Hepatocyte (in vitro differentiated cells): ENCODE data around the gene MAU2. TPM values are rescaled to one million over a fixed set of nuclear protein-coding genes. Genes with fewer than 3 reads are reported as not detected.
"Not testable (repeated sequence)": the region's sequence is repeated elsewhere in the genome, so short reads cannot be mapped to it uniquely, and the experiment has no call there.

Experiments used
- DNase-seq: peaks from one replicate; pipeline ENCODE4 v3.0.0-alpha.2; 2016; ENCODE audit warnings: low spot score
- H2AFZ ChIP-seq: fragments of 200-600 bp; sonication (generic); 2 replicates; pipeline ENCODE4 v1.6.0; 2016; ENCODE audit warnings: antibody characterized with exemption, mild to moderate bottlenecking
- H3K27ac ChIP-seq: fragments of 200-600 bp; sonication (generic); 2 replicates; pipeline ENCODE4 v1.5.1; 2016; ENCODE audit warnings: mild to moderate bottlenecking
- H3K27me3 ChIP-seq: fragments of 200-600 bp; sonication (generic); 2 replicates; pipeline ENCODE4 v1.6.1; 2016
- H3K36me3 ChIP-seq: fragments of 200-600 bp; sonication (generic); replicated peaks from 2 replicates; pipeline ENCODE4 v1.5.1; 2016; ENCODE audit warnings: low read depth; ENCODE audit not compliant: insufficient read depth
- H3K4me1 ChIP-seq: fragments of 200-600 bp; sonication (generic); 2 replicates; pipeline ENCODE4 v1.5.1; 2016; ENCODE audit warnings: mild to moderate bottlenecking, moderate library complexity; ENCODE audit not compliant: insufficient read depth
- H3K4me2 ChIP-seq: fragments of 200-600 bp; sonication (generic); 2 replicates; pipeline ENCODE4 v1.6.0; 2016
- H3K4me3 ChIP-seq: fragments of 200-600 bp; sonication (generic); 2 replicates; pipeline ENCODE4 v1.5.1; 2016; ENCODE audit warnings: mild to moderate bottlenecking
- H3K79me2 ChIP-seq: fragments of 200-600 bp; sonication (generic); 2 replicates; pipeline ENCODE4 v1.6.0; 2017; ENCODE audit warnings: mild to moderate bottlenecking
- H3K9me2 ChIP-seq: fragments of 200-600 bp; sonication (generic); replicated peaks from 2 replicates; pipeline ENCODE4 v1.6.0; 2017; ENCODE audit warnings: mild to moderate bottlenecking; ENCODE audit not compliant: insufficient read depth
- H3K9me3 ChIP-seq: fragments of 200-600 bp; sonication (generic); 2 replicates; pipeline ENCODE4 v1.5.1; 2016; ENCODE audit warnings: low read depth, mild to moderate bottlenecking
- H4K20me1 ChIP-seq: fragments of 200-600 bp; sonication (generic); 2 replicates; pipeline ENCODE4 v1.6.0; 2016; ENCODE audit warnings: mild to moderate bottlenecking; ENCODE audit not compliant: insufficient read depth, poor library complexity, severe bottlenecking
- EZH2 ChIP-seq: fragments of 200-600 bp; sonication (generic); IDR thresholded peaks from 2 replicates; pipeline ENCODE4 v1.6.1; 2016; ENCODE audit warnings: antibody characterized with exemption, mild to moderate bottlenecking, borderline replicate concordance
- EZH2phosphoT487 ChIP-seq: fragments of 200-600 bp; sonication (generic); IDR thresholded peaks from one replicate; pipeline ENCODE4 v1.6.1; 2018; ENCODE audit warnings: antibody characterized with exemption, mild to moderate bottlenecking, low read depth, moderate library complexity; ENCODE audit not compliant: unreplicated experiment, severe bottlenecking
- WGBS: methylation state at CpG from one replicate; pipeline ENCODE4 v1.1.6; 2016; ENCODE audit warnings: low lambda C conversion rate; ENCODE audit errors: missing lambda C conversion rate; 5-methylcytosine and 5-hydroxymethylcytosine counted together
- polyA plus RNA-seq: library from polyadenylated mRNA; unstranded; fragments of >200 nt; fragmentation: Nextera tagmentation; extraction: Ambion mirVana; gene quantifications from 2 replicates; pipeline ENCODE4 v1.2.1, GENCODE V29; 2016
- total RNA-seq: library from RNA; depleted of rRNA; stranded (reverse); fragments of >200 nt; gene quantifications from 2 replicates; pipeline ENCODE4 v1.2.3, GENCODE V29; 2014
- TF ChIP-seq, protein P1 (sequence below): fragments of 200-600 bp; sonication (generic); IDR thresholded peaks from 2 replicates; pipeline ENCODE4 v1.5.1; 2016; ENCODE audit warnings: antibody characterized with exemption, mild to moderate bottlenecking; ENCODE audit not compliant: poor library complexity

The MAU2 gene
- total and polyA plus RNA-seq, 2 experiments from 2014 or later: 25.3 to 31.8 TPM

DNA sequence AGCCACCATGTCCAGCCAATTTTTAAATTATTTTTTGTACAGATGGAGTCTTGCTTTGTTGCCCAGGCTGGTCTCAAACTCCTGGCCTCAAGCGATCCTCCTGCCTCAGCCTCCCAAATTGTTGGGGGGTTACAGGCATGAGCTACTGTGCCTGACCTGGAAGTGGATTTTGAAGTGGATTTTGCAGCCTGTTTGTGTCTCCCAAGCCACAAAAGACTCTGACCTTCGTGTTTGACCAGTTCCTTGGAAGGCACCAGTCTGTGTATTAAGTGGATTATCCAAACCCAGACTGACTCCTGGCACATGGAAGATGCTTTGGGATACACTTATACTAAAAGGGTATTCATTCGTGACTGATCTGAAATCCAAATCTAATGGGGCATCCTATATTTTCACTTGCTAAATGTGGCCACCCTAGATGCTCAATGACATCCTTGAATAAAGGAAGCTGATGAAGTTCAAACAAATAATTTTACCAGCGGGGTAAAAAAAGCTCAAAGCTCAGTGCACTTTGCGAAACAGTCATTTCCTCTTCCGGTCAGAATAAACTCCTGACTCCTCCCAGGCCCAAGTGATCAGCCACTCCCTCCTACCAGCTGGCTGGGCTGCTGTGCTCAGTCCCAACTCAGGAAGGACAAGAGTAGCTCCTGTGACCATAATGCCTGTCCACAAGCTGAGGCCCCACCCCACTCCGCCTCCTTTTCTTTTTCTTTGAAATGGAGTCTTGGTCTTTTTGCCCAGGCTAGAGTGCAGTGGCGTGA is 52.2 kb downstream of the MAU2 start:
- Histone ChIP-seq H3K4me2 (no peak overlapping the region), H2AFZ (no peak overlapping the region), H3K4me1 (no peaks in the 10 kb centered on the region), H3K9me2 (no peaks in the 10 kb centered on the region), H3K27me3 (no peaks in the 10 kb centered on the region), H3K9me3 (no peaks in the 10 kb centered on the region), H3K79me2 (no peaks in the 10 kb centered on the region), H4K20me1 (no peaks in the 10 kb centered on the region), H3K4me3 (no peak overlapping the region), H3K36me3 (no peaks in the 10 kb centered on the region), H3K27ac (no peak overlapping the region)
- WGBS: 76% methylated on average over 8 of the region's 8 CpGs
- DNase-seq: peak; percentile 47
- no peak for TF ChIP-seq EZH2phosphoT487

DNA sequence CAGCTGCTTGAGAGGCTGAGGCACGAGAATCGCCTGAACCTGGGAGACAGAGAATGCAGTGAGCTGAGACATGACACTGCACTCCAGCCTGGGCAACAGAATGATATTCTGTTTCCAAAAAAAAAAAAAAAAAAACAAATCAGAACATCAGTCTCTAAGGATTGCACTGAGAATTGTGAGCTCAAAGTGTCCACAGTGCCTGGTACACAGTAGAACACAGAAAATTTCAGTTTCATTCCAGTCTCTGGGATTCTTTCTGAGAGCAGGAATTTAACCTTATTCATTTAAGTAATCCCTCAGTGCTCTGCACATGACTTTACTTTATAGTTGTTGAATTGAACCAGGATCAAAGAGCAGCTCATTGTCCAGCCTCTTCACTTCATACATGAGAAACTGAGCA is 58.9 kb downstream of the MAU2 start:
- H4K20me1 ChIP-seq: no peaks in the 10 kb centered on the region
- H3K4me2 ChIP-seq: no peak overlapping the region
- no peaks in the 10 kb centered on the region for H3K27me3 ChIP-seq
- DNase-seq: no peak
- no peaks in the 10 kb centered on the region for H3K9me2 ChIP-seq
- H3K27ac ChIP-seq: peak overlapping the region; percentile 58
- 85% methylated on average over 2 of the region's 2 CpGs for WGBS
- TF ChIP-seq EZH2 (no peak), EZH2phosphoT487 (no peak)
- TF ChIP-seq, protein P1, sequence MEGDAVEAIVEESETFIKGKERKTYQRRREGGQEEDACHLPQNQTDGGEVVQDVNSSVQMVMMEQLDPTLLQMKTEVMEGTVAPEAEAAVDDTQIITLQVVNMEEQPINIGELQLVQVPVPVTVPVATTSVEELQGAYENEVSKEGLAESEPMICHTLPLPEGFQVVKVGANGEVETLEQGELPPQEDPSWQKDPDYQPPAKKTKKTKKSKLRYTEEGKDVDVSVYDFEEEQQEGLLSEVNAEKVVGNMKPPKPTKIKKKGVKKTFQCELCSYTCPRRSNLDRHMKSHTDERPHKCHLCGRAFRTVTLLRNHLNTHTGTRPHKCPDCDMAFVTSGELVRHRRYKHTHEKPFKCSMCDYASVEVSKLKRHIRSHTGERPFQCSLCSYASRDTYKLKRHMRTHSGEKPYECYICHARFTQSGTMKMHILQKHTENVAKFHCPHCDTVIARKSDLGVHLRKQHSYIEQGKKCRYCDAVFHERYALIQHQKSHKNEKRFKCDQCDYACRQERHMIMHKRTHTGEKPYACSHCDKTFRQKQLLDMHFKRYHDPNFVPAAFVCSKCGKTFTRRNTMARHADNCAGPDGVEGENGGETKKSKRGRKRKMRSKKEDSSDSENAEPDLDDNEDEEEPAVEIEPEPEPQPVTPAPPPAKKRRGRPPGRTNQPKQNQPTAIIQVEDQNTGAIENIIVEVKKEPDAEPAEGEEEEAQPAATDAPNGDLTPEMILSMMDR: no peak
- H3K36me3 ChIP-seq: no peaks in the 10 kb centered on the region
- no peaks in the 10 kb centered on the region for H3K9me3 ChIP-seq
- H3K4me1 ChIP-seq: peaks cover under 1% of the 10 kb centered on the region
- H2AFZ ChIP-seq: no peak overlapping the region
- no peak overlapping the region for H3K4me3 ChIP-seq
- no peaks in the 10 kb centered on the region for H3K79me2 ChIP-seq

- not testable (repeated sequence) for H3K9me2 ChIP-seq, H3K27me3 ChIP-seq, H3K4me1 ChIP-seq, H4K20me1 ChIP-seq, H3K27ac ChIP-seq, H3K4me2 ChIP-seq, DNase-seq, H3K36me3 ChIP-seq, H3K9me3 ChIP-seq, H3K79me2 ChIP-seq, H2AFZ ChIP-seq, H3K4me3 ChIP-seq
- WGBS: 96% methylated on average over 12 of the region's 12 CpGs
Observed at GRCh38 chr19:19380316-19380715, 59.7 kb downstream of the MAU2 start.

DNA sequence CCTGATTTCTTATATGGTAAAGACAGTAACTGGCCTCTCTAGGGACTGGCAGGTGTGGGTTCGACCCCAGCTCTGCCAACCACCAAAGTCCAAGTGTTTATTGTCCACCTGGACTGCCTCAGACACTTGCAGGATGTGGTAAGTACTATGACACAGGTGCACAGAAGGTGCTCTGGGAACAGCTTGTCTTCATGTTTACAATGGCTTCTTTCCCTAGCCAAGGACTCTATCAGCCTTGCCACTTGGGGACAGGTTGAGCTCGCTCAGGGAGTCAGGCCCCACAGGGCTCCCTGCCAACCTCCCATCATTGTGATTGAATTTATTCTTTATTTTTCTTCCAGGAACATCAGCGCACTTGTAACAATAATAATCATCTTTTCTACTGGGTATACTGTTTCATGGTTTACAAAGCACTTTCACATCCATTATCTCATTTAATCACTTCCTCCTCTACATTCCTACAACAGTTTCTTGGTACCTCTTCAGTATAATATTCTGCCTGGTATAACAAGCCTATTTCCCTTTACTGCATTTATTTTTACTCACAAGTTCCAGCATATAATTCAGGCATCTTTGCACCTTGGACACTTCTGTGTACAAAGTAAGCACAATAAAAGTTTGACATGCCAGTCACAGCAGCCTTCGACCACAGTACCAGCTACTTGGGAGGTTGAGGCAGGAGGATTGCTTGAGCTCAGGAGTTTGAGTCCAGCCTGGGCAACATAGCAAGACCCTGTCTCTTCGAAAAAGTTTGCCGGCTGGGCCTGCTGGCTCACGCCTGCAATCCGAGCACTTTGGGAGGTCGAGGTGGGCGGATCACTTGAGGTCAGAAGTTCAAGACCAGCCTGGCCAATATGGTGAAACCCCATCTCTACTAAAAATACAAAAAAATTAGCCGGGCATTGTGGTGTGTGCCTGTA is 60.6 kb downstream of the MAU2 start:
- Histone ChIP-seq H3K9me3 (no peaks in the 10 kb centered on the region), H3K4me1 (peaks cover 5% of the 10 kb centered on the region), H3K27ac (peak overlapping the region; percentile 14), H3K27me3 (no peaks in the 10 kb centered on the region), H3K36me3 (no peaks in the 10 kb centered on the region), H3K4me3 (no peak overlapping the region), H3K9me2 (no peaks in the 10 kb centered on the region), H3K79me2 (peaks cover 2% of the 10 kb centered on the region), H3K4me2 (no peak overlapping the region), H2AFZ (no peak overlapping the region), H4K20me1 (no peaks in the 10 kb centered on the region)
- TF ChIP-seq, protein P1: no peak
- TF ChIP-seq EZH2 (no peak), EZH2phosphoT487 (no peak)
- WGBS: 88% methylated on average over 11 of the region's 11 CpGs
- no peak for DNase-seq
